Measurements from ENCODE around the gene RXFP2. TPM values are rescaled to one million over a fixed set of nuclear protein-coding genes. Genes with fewer than 3 reads are reported as not detected.

RXFP2 gene
- total and polyA plus RNA-seq, 10 of the 15 experiments (the other 5 are each of a cell fraction or from before 2014, with no cell fraction given): 0.01 to 0.05 TPM; not detected in 8

- TF ChIP-seq E4F1 (IDR thresholded peaks at IDR 0.05; ENCODE audit: borderline replicate concordance, partially characterized antibody) (no peak), ETV6 (conservative IDR thresholded peaks at IDR 0.05 in 1 of 2, IDR thresholded peaks at IDR 0.05 in 1 of 2; ENCODE audit: borderline replicate concordance in 1 of 2, low read depth in 1 of 2) (no peak), GATAD2B (conservative IDR thresholded peaks at IDR 0.05; ENCODE audit: low read depth) (no peak), ZBED1 (IDR thresholded peaks at IDR 0.05; ENCODE audit: borderline replicate concordance) (no peak), FOXM1 (IDR thresholded peaks at IDR 0.05; ENCODE audit: low read depth, low read length) (no peak), ATF7 (IDR thresholded peaks at IDR 0.05; ENCODE audit: low read depth) (no peak), ZNF217 (IDR thresholded peaks at IDR 0.05) (no peak), MYC (IDR thresholded peaks at IDR 0.05; ENCODE audit: insufficient read depth, insufficient read length, insufficient replicate concordance, low read length, severe bottlenecking) (no peak), LARP7 (IDR thresholded peaks at IDR 0.05) (no peak), KLF5 (IDR thresholded peaks at IDR 0.05; ENCODE audit: partially characterized antibody) (no peak), ELK1 (IDR thresholded peaks at IDR 0.05; ENCODE audit: low read depth, low read length) (no peak)
- no peaks in the 10 kb centered on the region for H3K36me3 ChIP-seq (ENCODE audit: control insufficient read depth in 2 of 2, insufficient read depth in 2 of 2, low read length in 1 of 2)
- ChIA-PET POLR2A (no interaction called here), RAD21 (ENCODE audit: unreplicated experiment) (no interaction called here), SMC1A (ENCODE audit: uncharacterized antibody, unreplicated experiment) (interaction anchor here (0.6 to 1.2 kb wide), 3 partner anchors 71 to 1537 kb away, joined by 3 read pairs; no protein-coding TSS in a partner anchor), CTCF (interaction anchor here (0.6 kb wide), 1 partner anchor 320 kb away, joined by 4 read pairs; no protein-coding TSS in a partner anchor)
- no peak for DNase-seq (ENCODE audit: low read depth, low spot score)
- 29% methylated on average over 4 of the region's 4 CpGs for WGBS (ENCODE audit: insufficient coverage, insufficient replicate concordance, low lambda C conversion rate, missing lambda C conversion rate)
- in situ Hi-C loops (cut with MboI): no loop called here
- no peaks in the 10 kb centered on the region for H3K4me1 ChIP-seq (ENCODE audit: control insufficient read depth, insufficient read depth, low read length)
- no peak overlapping the region for H3K27ac ChIP-seq (ENCODE audit: control insufficient read depth, insufficient read depth)
- no peaks in the 10 kb centered on the region for H3K79me2 ChIP-seq (ENCODE audit: control insufficient read depth, insufficient read depth, low read length)
- H3K27me3 ChIP-seq (replicated peaks in 1 of 2; ENCODE audit: control insufficient read depth in 2 of 2, insufficient read depth in 2 of 2, low read length in 1 of 2): no peaks in the 10 kb centered on the region
- FAIRE-seq: no peak
- no peaks in the 10 kb centered on the region for H4K20me1 ChIP-seq (ENCODE audit: control insufficient read depth, insufficient read depth)
- no peak overlapping the region for H3K4me2 ChIP-seq (ENCODE audit: control insufficient read depth, insufficient read depth)
- ATAC-seq: no peak
- H3K9me3 ChIP-seq (replicated peaks; ENCODE audit: control insufficient read depth, insufficient read depth, low read length): no peaks in the 10 kb centered on the region
- intact Hi-C loops (cut with micrococcal nuclease; ENCODE audit: unreplicated experiment): loop anchor here (10.0 kb wide), 1 partner anchor 188 kb away; no protein-coding TSS in a partner anchor
- H2AFZ ChIP-seq (ENCODE audit: control insufficient read depth, low read depth, low read length): no peak overlapping the region
- no TSS peak for BruUV-seq (replicated peaks)
- no peak overlapping the region for H3K4me3 ChIP-seq
- no peak overlapping the region for H3K9ac ChIP-seq (ENCODE audit: control insufficient read depth, insufficient read depth, low read length)
Observed at GRCh38 chr13:31826521-31826920, 87.2 kb downstream of the RXFP2 start.
